ENCODE measurements around the gene AQP2.

Gene AQP2

DNA sequence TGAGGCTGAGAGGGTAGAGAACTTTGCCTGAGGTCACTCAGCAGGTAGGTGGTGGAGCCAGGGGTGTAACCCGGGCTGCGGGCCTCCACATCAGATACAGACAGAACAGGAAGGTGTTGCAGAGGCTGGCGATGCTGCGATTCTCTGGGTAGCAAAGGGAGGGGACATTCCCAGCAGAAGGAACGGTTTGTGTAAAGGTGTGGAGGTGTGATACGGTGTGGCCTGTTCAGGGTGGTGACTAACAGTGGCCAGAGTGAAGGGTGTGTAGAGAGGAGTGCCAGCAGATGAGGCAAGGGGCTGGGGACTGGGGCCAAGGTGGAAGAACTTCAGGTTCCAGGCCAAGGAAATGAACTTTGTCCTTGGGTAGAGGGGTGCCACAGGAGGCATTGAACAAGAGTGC lies 28.6 kb upstream of the AQP2 start:
- H3K4me1 ChIP-seq (ENCODE audit: insufficient read depth, low read length): no peaks in the 10 kb centered on the region
- no peak overlapping the region for H3K27ac ChIP-seq (ENCODE audit: low read depth, low read length)
- 92% methylated on average over 6 of the region's 6 CpGs for WGBS

DNA sequence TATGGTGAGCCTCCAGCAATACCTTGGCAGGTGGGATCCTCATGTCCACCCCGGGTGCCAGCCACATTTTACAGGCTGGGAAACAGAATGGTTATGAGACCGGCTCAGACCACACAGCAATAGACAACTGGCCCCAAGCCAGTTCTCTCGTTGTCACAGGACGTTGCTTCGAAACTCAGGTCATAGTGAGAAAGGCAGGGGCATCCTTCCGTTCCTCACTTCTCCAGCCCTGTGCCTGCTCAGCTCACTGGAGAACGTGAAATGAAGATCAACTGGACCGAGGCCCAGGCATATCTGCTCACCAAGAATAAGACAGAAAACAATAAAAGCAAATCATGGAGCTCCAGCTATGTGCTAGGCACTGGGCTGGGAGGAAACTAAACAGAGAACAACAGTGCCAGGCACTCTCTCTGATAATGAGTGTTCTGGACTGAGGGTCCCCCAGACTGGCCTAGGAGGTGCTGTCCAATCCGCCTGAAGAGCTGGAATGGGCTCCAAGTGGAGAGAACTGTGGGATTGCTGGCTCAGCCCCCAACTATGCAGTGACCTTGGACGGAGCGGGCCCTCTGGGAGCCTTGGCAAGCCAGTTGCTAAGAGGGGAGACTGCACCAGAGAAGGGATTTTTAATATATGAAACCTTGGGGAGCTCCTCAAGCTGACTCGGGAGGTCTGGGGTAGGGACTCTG lies 28.0 kb upstream of the AQP2 start:
- no peak overlapping the region for H3K27ac ChIP-seq (ENCODE audit: low read depth, low read length)

More for the DNA sequence above, 28.6 kb upstream of the AQP2 start:
- Histone ChIP-seq H3K4me3 (ENCODE audit: low read length) (no peak overlapping the region), H3K9me3 (ENCODE audit: insufficient read depth, low read depth, low read length) (no peaks in the 10 kb centered on the region), H3K36me3 (ENCODE audit: insufficient read depth, low read length) (no peaks in the 10 kb centered on the region), H3K9ac (ENCODE audit: low read depth, low read length) (no peak overlapping the region), H3K27me3 (ENCODE audit: insufficient read depth, low read length) (no peaks in the 10 kb centered on the region)

GRCh38 chr12:49923035-49923644 lies 27.4 kb upstream of the AQP2 start:
- WGBS: 83% methylated on average over 7 of the region's 7 CpGs
- Histone ChIP-seq H3K4me3 (ENCODE audit: low read length) (no peak overlapping the region), H3K4me1 (ENCODE audit: insufficient read depth, low read length) (no peaks in the 10 kb centered on the region), H3K9ac (ENCODE audit: low read depth, low read length) (no peak overlapping the region), H3K36me3 (ENCODE audit: insufficient read depth, low read length) (no peaks in the 10 kb centered on the region), H3K27me3 (ENCODE audit: insufficient read depth, low read length) (no peaks in the 10 kb centered on the region), H3K27ac (ENCODE audit: low read depth, low read length) (no peak overlapping the region), H3K9me3 (ENCODE audit: insufficient read depth, low read depth, low read length) (no peaks in the 10 kb centered on the region)

More for the DNA sequence above, 28.0 kb upstream of the AQP2 start:
- Histone ChIP-seq H3K9ac (ENCODE audit: low read depth, low read length) (no peak overlapping the region), H3K9me3 (ENCODE audit: insufficient read depth, low read depth, low read length) (no peaks in the 10 kb centered on the region), H3K4me1 (ENCODE audit: insufficient read depth, low read length) (no peaks in the 10 kb centered on the region), H3K27me3 (ENCODE audit: insufficient read depth, low read length) (no peaks in the 10 kb centered on the region), H3K36me3 (ENCODE audit: insufficient read depth, low read length) (no peaks in the 10 kb centered on the region), H3K4me3 (ENCODE audit: low read length) (no peak overlapping the region)
- WGBS: 91% methylated on average over 12 of the region's 12 CpGs

- Histone ChIP-seq H3K27ac (ENCODE audit: low read depth, low read length) (no peak overlapping the region), H3K4me1 (ENCODE audit: insufficient read depth, low read length) (no peaks in the 10 kb centered on the region), H3K4me3 (ENCODE audit: low read length) (no peak overlapping the region), H3K9ac (ENCODE audit: low read depth, low read length) (no peak overlapping the region), H3K27me3 (ENCODE audit: insufficient read depth, low read length) (no peaks in the 10 kb centered on the region; the same call in 1 of the 2 replicates), H3K9me3 (ENCODE audit: insufficient read depth, low read depth, low read length) (no peaks in the 10 kb centered on the region), H3K36me3 (ENCODE audit: insufficient read depth, low read length) (no peaks in the 10 kb centered on the region)
- 92% methylated on average over 15 of the region's 15 CpGs for WGBS
Measured at GRCh38 chr12:49923880-49924556, 26.5 kb upstream of the AQP2 start.

DNA sequence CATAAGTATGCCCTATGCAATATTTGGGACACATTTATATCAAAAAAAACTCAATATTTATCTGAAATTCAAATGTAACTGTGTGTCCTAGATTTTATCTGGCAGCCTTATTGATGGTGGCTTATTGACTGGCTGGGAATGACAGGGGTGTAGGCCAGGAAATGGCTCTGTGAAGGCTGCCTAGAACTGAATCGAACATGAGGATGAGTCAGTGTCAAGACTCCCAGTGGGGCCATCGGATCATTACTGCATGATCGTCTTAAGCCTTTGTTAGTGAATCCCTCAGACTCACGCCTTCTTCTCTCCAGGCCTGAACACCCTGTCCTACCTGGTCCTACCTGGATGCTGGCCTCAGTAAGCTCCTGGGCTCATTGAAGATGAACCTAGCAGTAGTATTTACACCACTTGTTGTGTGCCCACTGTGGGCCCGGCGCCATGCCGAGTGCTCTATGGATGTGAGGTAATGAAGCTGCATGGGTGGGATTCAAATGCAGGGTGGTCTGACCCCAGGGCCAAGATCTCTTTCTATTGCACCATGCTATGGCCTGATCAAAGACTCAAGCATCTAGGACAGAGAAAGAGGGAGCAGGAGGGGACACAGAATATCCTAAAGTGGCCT lies 25.8 kb upstream of the AQP2 start:
- H3K4me1 ChIP-seq (ENCODE audit: insufficient read depth, low read length): no peaks in the 10 kb centered on the region
- no peaks in the 10 kb centered on the region for H3K36me3 ChIP-seq (ENCODE audit: insufficient read depth, low read length)
- H3K9ac ChIP-seq (ENCODE audit: low read depth, low read length): no peak overlapping the region
- peaks cover 2% of the 10 kb centered on the region; the same call in 1 of the 2 replicates for H3K27me3 ChIP-seq (ENCODE audit: insufficient read depth, low read length)
- H3K27ac ChIP-seq (ENCODE audit: low read depth, low read length): no peak overlapping the region
- WGBS: 86% methylated on average over 7 of the region's 7 CpGs
- no peak overlapping the region for H3K4me3 ChIP-seq (ENCODE audit: low read length)
- no peaks in the 10 kb centered on the region for H3K9me3 ChIP-seq (ENCODE audit: insufficient read depth, low read depth, low read length)

- H3K9me3 ChIP-seq (ENCODE audit: insufficient read depth, low read depth, low read length): no peaks in the 10 kb centered on the region
- H3K9ac ChIP-seq (ENCODE audit: low read depth, low read length): no peak overlapping the region
- WGBS: 94% methylated on average over 11 of the region's 11 CpGs
- H3K27me3 ChIP-seq (ENCODE audit: insufficient read depth, low read length): peaks cover 2% of the 10 kb centered on the region; the same call in 1 of the 2 replicates
- no peak overlapping the region for H3K27ac ChIP-seq (ENCODE audit: low read depth, low read length)
- H3K4me1 ChIP-seq (ENCODE audit: insufficient read depth, low read length): no peaks in the 10 kb centered on the region
- no peaks in the 10 kb centered on the region for H3K36me3 ChIP-seq (ENCODE audit: insufficient read depth, low read length)
- no peak overlapping the region for H3K4me3 ChIP-seq (ENCODE audit: low read length)
Measured at GRCh38 chr12:49925433-49926204, 24.9 kb upstream of the AQP2 start.

- peaks cover 2% of the 10 kb centered on the region; the same call in 1 of the 2 replicates for H3K27me3 ChIP-seq (ENCODE audit: insufficient read depth, low read length)
- H3K27ac ChIP-seq (ENCODE audit: low read depth, low read length): no peak overlapping the region
- no peaks in the 10 kb centered on the region for H3K9me3 ChIP-seq (ENCODE audit: insufficient read depth, low read depth, low read length)
- no peak overlapping the region for H3K4me3 ChIP-seq (ENCODE audit: low read length)
- H3K4me1 ChIP-seq (ENCODE audit: insufficient read depth, low read length): no peaks in the 10 kb centered on the region
- H3K9ac ChIP-seq (ENCODE audit: low read depth, low read length): no peak overlapping the region
- H3K36me3 ChIP-seq (ENCODE audit: insufficient read depth, low read length): no peaks in the 10 kb centered on the region
- WGBS: 91% methylated on average over 6 of the region's 6 CpGs
Measured at GRCh38 chr12:49928471-49928870, 22.1 kb upstream of the AQP2 start.

- H3K27ac ChIP-seq (ENCODE audit: low read depth, low read length): no peak overlapping the region
- H3K9ac ChIP-seq (ENCODE audit: low read depth, low read length): no peak overlapping the region
- no peaks in the 10 kb centered on the region for H3K36me3 ChIP-seq (ENCODE audit: insufficient read depth, low read length)
- no peaks in the 10 kb centered on the region for H3K4me1 ChIP-seq (ENCODE audit: insufficient read depth, low read length)
- WGBS: 88% methylated on average over 7 of the region's 7 CpGs
- H3K27me3 ChIP-seq (ENCODE audit: insufficient read depth, low read length): peaks cover 2% of the 10 kb centered on the region; the same call in 1 of the 2 replicates
- no peak overlapping the region for H3K4me3 ChIP-seq (ENCODE audit: low read length)
- H3K9me3 ChIP-seq (ENCODE audit: insufficient read depth, low read depth, low read length): no peaks in the 10 kb centered on the region
Measured at GRCh38 chr12:49929581-49929980, 21.0 kb upstream of the AQP2 start.

DNA sequence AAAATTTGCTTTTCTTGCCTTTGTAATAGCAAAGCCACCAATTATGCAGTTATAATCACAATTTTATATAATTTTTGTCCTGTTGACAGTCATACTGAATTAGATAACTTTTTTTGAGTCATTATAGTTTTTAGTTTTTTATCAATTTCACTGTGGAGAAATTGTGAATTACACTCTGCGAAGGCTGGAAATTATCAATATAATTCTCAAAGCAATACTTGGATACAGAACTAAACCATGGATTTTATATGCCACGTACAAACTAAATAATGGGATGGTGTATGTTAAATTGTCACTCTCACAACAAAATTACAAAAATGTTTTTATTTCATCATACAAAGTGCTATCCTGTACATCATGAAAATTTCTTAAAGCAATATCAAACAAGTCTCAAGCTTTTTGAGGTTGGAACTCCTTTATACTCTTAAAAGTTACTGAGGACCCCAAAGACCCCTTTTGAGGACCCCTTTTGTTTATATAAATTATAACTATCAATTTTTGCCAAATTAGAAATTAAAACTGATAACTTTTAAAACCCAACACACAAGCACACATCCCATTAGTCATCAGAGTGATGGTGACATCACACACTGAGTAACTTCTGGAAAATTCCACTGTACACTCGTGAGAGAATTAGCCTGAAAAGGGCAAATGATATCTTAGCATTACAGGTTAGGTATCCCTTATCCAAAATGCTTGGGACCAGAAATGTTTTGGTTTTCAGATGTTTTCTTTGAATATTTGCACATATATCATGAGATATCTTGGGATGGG lies 19.8 kb upstream of the AQP2 start:
- H3K9ac ChIP-seq (ENCODE audit: low read depth, low read length): no peak overlapping the region

DNA sequence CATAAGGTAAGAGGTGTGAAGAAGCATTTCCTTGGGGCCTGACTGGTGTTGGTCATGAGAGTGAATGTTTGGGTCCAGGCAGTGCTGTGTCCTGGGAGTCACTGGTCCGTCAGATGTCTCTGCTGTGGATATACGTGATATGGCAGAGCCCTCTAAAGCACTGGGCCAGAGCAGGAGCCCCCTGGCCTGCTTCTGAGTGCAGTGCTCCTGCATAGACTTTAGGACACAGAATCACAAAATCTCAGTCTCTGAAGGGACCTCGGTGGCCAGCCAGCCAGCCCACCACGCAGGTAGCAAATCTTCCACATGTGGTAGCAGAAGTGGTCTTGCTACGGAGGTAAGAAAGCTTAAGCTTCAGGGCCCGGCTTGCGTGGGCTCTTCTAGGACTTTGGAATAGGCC lies 18.5 kb upstream of the AQP2 start:
- WGBS: 72% methylated on average over 7 of the region's 7 CpGs
- H3K27ac ChIP-seq (ENCODE audit: low read depth, low read length): no peak overlapping the region
- H3K9me3 ChIP-seq (ENCODE audit: insufficient read depth, low read depth, low read length): no peaks in the 10 kb centered on the region
- H3K4me1 ChIP-seq (ENCODE audit: insufficient read depth, low read length): no peaks in the 10 kb centered on the region
- H3K36me3 ChIP-seq (ENCODE audit: insufficient read depth, low read length): no peaks in the 10 kb centered on the region
- H3K9ac ChIP-seq (ENCODE audit: low read depth, low read length): no peak overlapping the region
- no peak overlapping the region for H3K4me3 ChIP-seq (ENCODE audit: low read length)
- peaks cover 2% of the 10 kb centered on the region; the same call in 1 of the 2 replicates for H3K27me3 ChIP-seq (ENCODE audit: insufficient read depth, low read length)

More for the DNA sequence above, 19.8 kb upstream of the AQP2 start:
- H3K27me3 ChIP-seq (ENCODE audit: insufficient read depth, low read length): peaks cover 2% of the 10 kb centered on the region; the same call in 1 of the 2 replicates
- H3K27ac ChIP-seq (ENCODE audit: low read depth, low read length): no peak overlapping the region
- no peaks in the 10 kb centered on the region for H3K4me1 ChIP-seq (ENCODE audit: insufficient read depth, low read length)
- no peaks in the 10 kb centered on the region for H3K9me3 ChIP-seq (ENCODE audit: insufficient read depth, low read depth, low read length)
- H3K4me3 ChIP-seq (ENCODE audit: low read length): no peak overlapping the region
- 92% methylated on average over 2 of the region's 3 CpGs for WGBS
- no peaks in the 10 kb centered on the region for H3K36me3 ChIP-seq (ENCODE audit: insufficient read depth, low read length)

Data from HUES64 (cell line).